GM19043 (cell line): ENCODE data around the gene EML6.

Experiments
- ATAC-seq: cut with Tn5 transposase; IDR thresholded peaks from one replicate; pipeline ENCODE4 v1.9.1; 2021; ENCODE audit warnings: low read depth; ENCODE audit not compliant: unreplicated experiment

The EML6 gene

DNA sequence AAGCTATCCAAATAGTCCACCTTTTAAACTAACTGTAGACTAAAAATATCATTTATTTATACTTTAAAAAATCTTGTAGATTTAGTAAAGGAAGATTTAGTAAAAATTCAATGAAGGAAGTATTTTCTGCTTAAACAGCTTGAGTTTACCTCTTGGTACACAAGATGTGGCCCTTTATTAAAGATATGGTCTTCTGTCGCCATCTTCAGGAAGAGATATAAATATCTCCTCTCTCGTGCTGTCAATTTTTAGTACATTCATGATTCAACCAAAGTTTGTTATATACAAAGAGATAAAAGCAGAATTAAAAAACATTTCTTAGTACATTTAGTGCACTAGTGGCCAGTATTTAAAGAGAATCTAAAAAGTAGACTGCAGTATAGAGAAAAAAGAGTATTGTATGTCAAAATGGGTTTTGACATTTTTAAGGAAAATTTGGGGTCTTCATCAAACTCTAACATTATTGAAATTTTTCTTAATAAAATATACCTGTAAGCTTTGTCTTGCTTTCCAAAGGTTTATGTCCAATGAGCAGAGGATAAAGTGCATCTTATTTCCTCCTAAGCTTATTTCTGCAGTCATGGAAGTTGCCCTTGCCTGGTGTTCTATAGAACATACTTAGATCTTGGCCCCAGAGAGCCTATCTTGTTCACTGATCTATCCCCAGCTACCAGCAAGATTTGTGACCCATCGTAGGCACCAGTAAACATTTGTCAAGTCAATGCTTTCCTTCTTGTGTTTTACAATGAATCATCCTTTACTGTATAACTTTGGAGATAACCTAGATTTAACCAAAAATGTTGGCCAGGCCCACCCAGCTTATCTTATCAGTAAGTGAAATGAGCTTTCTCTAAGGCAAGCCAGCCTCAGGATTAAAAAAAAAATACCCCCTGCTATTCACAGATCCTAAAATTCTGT lies 18.5 kb upstream of the EML6 start:
- ATAC-seq = peak; percentile 66

GRCh38 chr2:54706622-54707021 lies 16.8 kb upstream of the EML6 start:
- no peak for ATAC-seq

GRCh38 chr2:54708584-54709335 lies 14.7 kb upstream of the EML6 start:
- no peak for ATAC-seq

DNA sequence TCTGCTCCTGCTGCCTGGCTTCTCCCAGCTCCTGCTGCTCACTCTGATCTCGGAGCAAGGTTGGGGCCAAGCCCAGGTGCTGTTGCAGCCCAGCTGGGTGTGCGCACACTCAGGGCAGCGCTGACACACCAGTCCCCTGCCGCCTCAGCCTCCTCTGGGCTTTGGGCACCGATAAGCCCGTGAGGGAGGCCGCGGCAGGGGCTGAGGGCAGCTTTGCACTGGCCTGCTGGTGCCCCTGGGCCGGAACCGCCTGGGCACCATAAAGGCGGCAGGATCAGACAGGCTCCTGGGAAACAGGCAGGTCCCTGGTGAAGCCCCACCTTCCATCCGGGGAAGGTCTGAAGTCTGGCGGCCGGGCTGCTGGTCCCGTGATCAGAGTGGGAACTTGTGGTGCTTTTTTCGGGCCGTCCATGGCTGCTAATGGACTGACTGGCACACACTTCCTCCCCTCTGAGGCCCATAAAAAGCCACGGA lies 14.1 kb upstream of the EML6 start:
- no peak for ATAC-seq

- no peak for ATAC-seq
Measured at GRCh38 chr2:54710216-54710615, 13.2 kb upstream of the EML6 start.

- no peak for ATAC-seq
Measured at GRCh38 chr2:54712516-54712915, 10.9 kb upstream of the EML6 start.

DNA sequence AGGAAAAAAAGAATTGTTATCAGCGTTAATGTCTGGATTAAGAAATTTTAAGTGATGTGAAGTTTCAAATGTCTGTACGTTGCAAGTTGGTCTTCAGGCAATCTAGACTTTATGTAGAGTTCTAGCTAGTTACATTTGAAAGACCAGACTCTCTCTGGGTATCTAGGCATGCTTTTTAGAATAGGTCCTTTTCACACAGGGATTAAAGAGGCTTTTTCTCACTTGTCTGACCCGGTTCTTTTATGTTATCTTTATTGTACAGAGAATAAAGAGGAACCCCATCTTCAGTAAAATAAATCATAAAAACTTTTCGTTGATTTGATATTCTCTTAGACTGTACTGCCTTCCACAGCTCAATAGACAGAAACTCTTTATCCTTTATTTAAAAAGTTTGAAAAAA lies 8.5 kb upstream of the EML6 start:
- ATAC-seq = no peak

GRCh38 chr2:54716375-54716774 lies 7.1 kb upstream of the EML6 start:
- ATAC-seq = no peak

DNA sequence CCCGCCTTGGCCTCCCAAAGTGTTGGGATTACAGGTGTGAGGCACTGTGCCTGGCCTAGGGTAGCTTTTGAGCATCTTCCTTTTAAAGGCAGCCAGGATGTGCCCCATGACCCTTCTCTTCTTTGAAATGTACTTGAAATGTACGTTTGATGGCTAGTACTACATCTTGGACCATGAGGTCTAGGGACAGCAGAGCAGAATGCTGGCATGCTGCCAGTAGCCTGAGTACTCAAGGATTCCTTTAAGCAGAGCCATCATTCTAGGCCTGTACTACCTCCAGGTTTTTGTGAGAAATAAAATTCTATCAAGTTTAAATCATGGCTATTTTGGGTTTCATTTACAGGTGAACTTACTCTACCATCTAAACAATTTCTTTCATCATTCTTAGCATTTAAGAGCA lies 2.9 kb upstream of the EML6 start:
- no peak for ATAC-seq

DNA sequence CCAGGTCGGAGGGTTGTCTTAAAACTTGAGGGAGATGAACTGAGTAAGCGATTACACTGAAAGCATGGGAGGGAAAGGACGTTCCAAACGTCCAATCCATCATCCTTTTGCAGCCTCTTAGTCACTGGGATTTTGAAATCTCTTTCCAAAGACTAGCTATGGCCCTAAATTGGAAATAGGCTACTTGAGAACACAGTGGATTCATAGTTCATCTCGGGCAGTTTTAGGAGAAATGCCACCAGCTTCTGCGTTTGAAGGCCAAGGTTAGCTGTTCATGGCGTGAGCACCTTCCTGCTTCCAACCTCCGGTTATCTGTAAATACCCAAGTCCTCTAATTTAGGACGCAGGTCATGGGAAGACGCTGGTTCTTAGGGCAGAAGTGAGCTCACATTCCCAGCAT lies 821 bp upstream of the EML6 start:
- no peak for ATAC-seq

GRCh38 chr2:54723996-54724559 lies 616 bp downstream of the EML6 start:
- ATAC-seq = no peak

DNA sequence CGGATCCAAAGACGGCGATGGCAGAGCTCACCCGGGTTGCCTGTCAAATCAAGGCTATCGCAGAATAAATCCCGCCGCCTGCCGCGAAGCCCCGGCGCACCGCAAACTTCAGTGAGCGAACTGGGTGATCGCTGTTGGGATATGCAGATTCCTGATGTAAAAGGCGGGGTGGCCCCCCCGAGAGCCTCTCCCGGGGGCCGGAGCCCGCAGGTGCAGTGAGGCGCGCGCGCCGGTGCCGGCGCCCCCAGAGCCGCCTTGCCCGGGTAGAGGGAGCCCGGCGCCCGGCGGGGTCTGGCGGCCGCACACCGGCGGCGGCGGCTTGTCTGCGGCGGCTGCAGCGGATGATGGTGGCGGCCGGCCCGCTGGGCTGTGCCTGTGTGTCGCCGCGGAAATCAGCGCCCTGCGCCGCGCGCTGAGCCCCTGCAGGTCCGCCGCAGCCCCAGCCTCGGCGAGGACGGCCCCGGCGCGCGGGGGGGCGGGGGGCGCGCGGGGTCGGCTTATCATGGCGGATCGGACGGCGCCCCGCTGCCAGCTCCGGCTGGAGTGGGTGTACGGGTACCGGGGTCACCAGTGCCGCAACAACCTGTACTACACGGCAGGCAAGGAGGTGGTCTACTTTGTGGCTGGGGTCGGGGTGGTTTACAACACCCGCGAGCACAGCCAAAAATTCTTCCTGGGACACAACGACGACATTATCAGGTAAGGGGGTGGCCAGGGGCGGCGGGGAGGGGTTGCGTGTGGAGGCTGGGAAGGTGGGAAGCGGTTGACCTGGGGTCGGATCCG lies 1.3 kb downstream of the EML6 start:
- no peak for ATAC-seq

- no peak for ATAC-seq
Measured at GRCh38 chr2:54725343-54726099, 2.1 kb downstream of the EML6 start.

GRCh38 chr2:54726431-54726830 lies 3.0 kb downstream of the EML6 start:
- ATAC-seq = no peak

- no peak for ATAC-seq
Measured at GRCh38 chr2:54726940-54727339, 3.5 kb downstream of the EML6 start.

- ATAC-seq = no peak
Measured at GRCh38 chr2:54728669-54729120, 5.2 kb downstream of the EML6 start.

DNA sequence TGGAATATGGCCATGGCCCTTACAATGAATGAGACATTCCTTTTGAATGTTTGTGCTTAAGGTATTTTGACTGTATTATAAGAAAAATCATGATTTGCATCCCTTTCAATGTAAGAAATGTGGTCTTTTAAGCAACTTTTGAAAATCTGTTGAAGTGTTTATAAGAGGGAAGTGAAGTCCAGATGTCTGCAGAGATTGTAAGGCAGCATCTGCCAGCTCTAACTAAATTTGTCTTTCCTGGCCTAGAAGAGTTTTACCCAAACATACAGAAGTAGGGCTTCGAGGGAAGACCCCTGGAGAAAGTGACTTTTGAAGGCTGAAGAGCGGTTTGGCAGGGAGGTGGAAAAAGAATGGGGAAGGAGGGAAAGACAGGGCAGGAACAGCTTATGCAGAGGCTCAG lies 12.2 kb downstream of the EML6 start:
- ATAC-seq = no peak

DNA sequence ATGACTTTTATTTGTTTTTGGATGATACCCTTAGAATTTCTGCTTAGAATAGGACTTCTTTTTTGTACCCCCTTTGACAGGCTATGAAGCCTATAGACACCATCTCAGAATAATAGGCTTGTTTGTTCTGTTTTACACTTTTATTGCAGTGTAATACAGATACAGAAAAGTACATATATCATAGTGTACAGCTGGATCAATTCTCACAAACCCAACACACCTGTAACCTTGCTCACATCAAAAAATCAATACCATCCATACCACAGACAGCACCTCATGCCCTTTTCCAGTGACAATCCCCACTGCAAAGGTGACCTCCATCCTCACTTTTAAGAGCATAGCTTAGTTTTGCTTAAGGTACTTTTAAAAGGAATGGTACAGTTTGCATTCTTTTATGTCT lies 14.8 kb downstream of the EML6 start:
- ATAC-seq = no peak

DNA sequence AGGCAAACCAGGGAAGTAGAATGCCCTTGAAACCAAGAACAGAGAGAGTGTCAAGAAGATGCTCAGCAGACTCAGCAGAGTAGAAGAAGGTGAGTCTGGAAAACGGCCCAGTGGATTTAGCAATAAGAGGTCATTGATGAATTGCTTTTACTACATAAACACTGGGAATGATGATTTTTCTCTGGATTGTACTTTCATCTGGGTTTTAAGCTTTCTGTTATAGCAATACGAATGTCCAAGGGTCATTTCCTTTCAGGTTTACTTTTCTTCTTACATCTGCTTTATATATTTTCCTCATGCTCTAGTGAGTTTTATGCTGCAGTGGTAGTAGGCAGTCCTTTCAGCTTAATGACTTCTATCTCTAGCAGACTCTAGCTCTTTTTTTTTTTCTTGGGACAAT lies 16.9 kb downstream of the EML6 start:
- ATAC-seq = no peak

DNA sequence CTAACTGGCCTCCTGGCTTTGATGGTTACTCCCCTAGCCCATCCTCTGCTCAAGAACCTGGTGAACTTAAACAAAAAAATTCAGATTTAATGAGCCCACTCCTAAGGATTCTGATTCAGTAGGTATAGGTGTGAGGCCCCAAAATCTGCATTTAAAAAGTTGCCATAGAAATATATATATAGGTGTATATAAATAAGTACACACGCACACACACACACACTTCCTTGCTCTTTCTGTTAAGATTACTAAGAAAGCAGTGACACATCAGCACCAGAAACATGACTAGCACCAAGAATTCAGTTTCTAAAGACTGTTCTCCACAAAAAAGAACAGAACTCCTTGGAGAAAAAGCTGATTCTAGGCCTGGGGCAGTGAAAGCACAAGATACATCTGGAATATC lies 17.8 kb downstream of the EML6 start:
- ATAC-seq = no peak
